ENCODE data around the gene DMRT2.

DNA sequence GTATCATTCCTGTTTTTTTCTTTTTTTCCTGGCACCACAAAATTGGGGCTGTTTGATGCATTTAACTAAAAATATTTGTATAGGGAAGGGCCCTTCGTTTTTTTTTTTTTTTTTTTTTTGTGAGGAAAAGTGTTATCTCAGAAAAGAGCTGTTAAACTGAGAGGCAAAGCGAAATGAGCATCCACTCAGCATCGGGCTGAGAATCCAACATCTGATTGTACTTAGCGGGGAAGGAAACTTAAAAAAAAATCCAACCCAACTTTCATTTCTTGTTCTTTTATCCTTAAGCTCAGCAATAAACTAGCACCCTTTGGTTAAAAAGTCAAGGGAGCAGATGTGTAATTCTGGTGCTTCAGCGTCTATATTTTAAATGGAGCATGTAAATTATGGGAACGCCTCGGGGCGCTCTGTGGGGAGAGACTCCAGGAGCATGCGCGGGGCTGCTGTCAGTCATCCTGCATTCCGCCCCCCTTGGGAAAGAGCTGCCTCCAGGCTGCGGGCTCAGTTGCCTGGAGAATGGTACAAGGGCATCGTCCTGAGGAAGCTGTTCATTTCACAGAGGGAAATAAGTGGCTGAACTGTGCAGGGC, 33.3 kb downstream of the DMRT2 start:
- TF ChIP-seq, protein P1, sequence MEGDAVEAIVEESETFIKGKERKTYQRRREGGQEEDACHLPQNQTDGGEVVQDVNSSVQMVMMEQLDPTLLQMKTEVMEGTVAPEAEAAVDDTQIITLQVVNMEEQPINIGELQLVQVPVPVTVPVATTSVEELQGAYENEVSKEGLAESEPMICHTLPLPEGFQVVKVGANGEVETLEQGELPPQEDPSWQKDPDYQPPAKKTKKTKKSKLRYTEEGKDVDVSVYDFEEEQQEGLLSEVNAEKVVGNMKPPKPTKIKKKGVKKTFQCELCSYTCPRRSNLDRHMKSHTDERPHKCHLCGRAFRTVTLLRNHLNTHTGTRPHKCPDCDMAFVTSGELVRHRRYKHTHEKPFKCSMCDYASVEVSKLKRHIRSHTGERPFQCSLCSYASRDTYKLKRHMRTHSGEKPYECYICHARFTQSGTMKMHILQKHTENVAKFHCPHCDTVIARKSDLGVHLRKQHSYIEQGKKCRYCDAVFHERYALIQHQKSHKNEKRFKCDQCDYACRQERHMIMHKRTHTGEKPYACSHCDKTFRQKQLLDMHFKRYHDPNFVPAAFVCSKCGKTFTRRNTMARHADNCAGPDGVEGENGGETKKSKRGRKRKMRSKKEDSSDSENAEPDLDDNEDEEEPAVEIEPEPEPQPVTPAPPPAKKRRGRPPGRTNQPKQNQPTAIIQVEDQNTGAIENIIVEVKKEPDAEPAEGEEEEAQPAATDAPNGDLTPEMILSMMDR (IDR thresholded peaks at IDR 0.05) = no peak
- no peak for TF ChIP-seq POLR2A (IDR thresholded peaks at IDR 0.05)

All from thyroid gland (tissue), 4 donors.